ENCODE measurements around the gene LINC01488. TPM values are rescaled to one million over a fixed set of nuclear protein-coding genes. Genes with fewer than 3 reads are reported as not detected.

LINC01488 gene
- total RNA-seq, 2 experiments from 2014 or later, result not detected

GRCh38 chr11:69530278-69531070 lies 49.0 kb downstream of the LINC01488 start:
- no peak for DNase-seq
- Mint-ChIP-seq H3K36me3 (no peaks in the 10 kb centered on the region), H3K27ac (peak overlapping the region; percentile 28), H3K9me3 (no peaks in the 10 kb centered on the region), H3K4me1 (no peaks in the 10 kb centered on the region), H3K4me3 (no peak overlapping the region), H3K27me3 (peaks cover 21% of the 10 kb centered on the region)
- no peak for ATAC-seq (ENCODE audit: low read depth)
- POLR2A ChIA-PET, result no interaction called here

GRCh38 chr11:69531071-69531716 lies 49.7 kb downstream of the LINC01488 start:
- no peaks in the 10 kb centered on the region for H3K36me3 Mint-ChIP-seq
- H3K27ac Mint-ChIP-seq, result peak overlapping the region; percentile 28
- DNase-seq, result no peak
- peaks cover 21% of the 10 kb centered on the region for H3K27me3 Mint-ChIP-seq
- no peaks in the 10 kb centered on the region for H3K4me1 Mint-ChIP-seq
- ATAC-seq (ENCODE audit: low read depth), result no peak
- no peak overlapping the region for H3K4me3 Mint-ChIP-seq
- H3K9me3 Mint-ChIP-seq, result no peaks in the 10 kb centered on the region
- POLR2A ChIA-PET, result no interaction called here

- Mint-ChIP-seq H3K27ac (no peak overlapping the region), H3K27me3 (peaks cover 21% of the 10 kb centered on the region), H3K4me1 (no peaks in the 10 kb centered on the region), H3K4me3 (no peak overlapping the region), H3K36me3 (no peaks in the 10 kb centered on the region), H3K9me3 (no peaks in the 10 kb centered on the region)
- DNase-seq (no peak), ATAC-seq (ENCODE audit: low read depth) (no peak)
- POLR2A ChIA-PET, result no interaction called here
These were observed 50.2 kb downstream of the LINC01488 start for GRCh38 chr11:69531717-69532088.

- H3K9me3 Mint-ChIP-seq, result no peaks in the 10 kb centered on the region
- H3K4me1 Mint-ChIP-seq, result no peaks in the 10 kb centered on the region
- H3K27me3 Mint-ChIP-seq, result peaks cover 21% of the 10 kb centered on the region
- H3K36me3 Mint-ChIP-seq, result no peaks in the 10 kb centered on the region
- H3K27ac Mint-ChIP-seq, result no peak overlapping the region
- DNase-seq (no peak), ATAC-seq (ENCODE audit: low read depth) (no peak)
- POLR2A ChIA-PET, result no interaction called here
- H3K4me3 Mint-ChIP-seq, result no peak overlapping the region
These were observed 52.1 kb downstream of the LINC01488 start for GRCh38 chr11:69533296-69534165.

- no peak for DNase-seq
- no peak for ATAC-seq (ENCODE audit: low read depth)
- Mint-ChIP-seq H3K4me1 (peaks cover under 1% of the 10 kb centered on the region), H3K27ac (no peak overlapping the region), H3K9me3 (no peaks in the 10 kb centered on the region), H3K4me3 (no peak overlapping the region), H3K27me3 (peaks cover 21% of the 10 kb centered on the region), H3K36me3 (no peaks in the 10 kb centered on the region)
- POLR2A ChIA-PET, result no interaction called here
These were observed 52.7 kb downstream of the LINC01488 start for GRCh38 chr11:69534166-69534530.

- H3K36me3 Mint-ChIP-seq, result no peaks in the 10 kb centered on the region
- no peak for DNase-seq
- H3K4me3 Mint-ChIP-seq, result no peak overlapping the region
- H3K27ac Mint-ChIP-seq, result no peak overlapping the region
- no peak for ATAC-seq (ENCODE audit: low read depth)
- peaks cover 14% of the 10 kb centered on the region for H3K27me3 Mint-ChIP-seq
- H3K9me3 Mint-ChIP-seq, result no peaks in the 10 kb centered on the region
- peaks cover 6% of the 10 kb centered on the region for H3K4me1 Mint-ChIP-seq
- POLR2A ChIA-PET, result no interaction called here
These were observed 54.4 kb downstream of the LINC01488 start for GRCh38 chr11:69535908-69536307.

GRCh38 chr11:69536406-69536805 lies 54.9 kb downstream of the LINC01488 start:
- Mint-ChIP-seq H3K27ac (no peak overlapping the region), H3K27me3 (peaks cover 10% of the 10 kb centered on the region), H3K4me1 (peaks cover 6% of the 10 kb centered on the region), H3K4me3 (no peak overlapping the region), H3K9me3 (no peaks in the 10 kb centered on the region), H3K36me3 (no peaks in the 10 kb centered on the region)
- POLR2A ChIA-PET, result no interaction called here
- no peak for DNase-seq
- ATAC-seq (ENCODE audit: low read depth), result no peak

GRCh38 chr11:69537126-69537525 lies 55.7 kb downstream of the LINC01488 start:
- no peak overlapping the region for H3K27ac Mint-ChIP-seq
- peaks cover 6% of the 10 kb centered on the region for H3K4me1 Mint-ChIP-seq
- DNase-seq, result no peak
- H3K36me3 Mint-ChIP-seq, result no peaks in the 10 kb centered on the region
- no peaks in the 10 kb centered on the region for H3K9me3 Mint-ChIP-seq
- no peak overlapping the region for H3K4me3 Mint-ChIP-seq
- ATAC-seq (ENCODE audit: low read depth), result no peak
- POLR2A ChIA-PET, result no interaction called here
- peaks cover 4% of the 10 kb centered on the region for H3K27me3 Mint-ChIP-seq

- POLR2A ChIA-PET, result no interaction called here
- Mint-ChIP-seq H3K4me3 (no peak overlapping the region), H3K27me3 (peaks cover 2% of the 10 kb centered on the region), H3K27ac (no peak overlapping the region), H3K4me1 (peaks cover 6% of the 10 kb centered on the region), H3K9me3 (no peaks in the 10 kb centered on the region), H3K36me3 (no peaks in the 10 kb centered on the region)
- DNase-seq, result no peak
- ATAC-seq (ENCODE audit: low read depth), result no peak
These were observed 56.6 kb downstream of the LINC01488 start for GRCh38 chr11:69537855-69538640.

GRCh38 chr11:69538854-69539253 lies 57.4 kb downstream of the LINC01488 start:
- Mint-ChIP-seq H3K36me3 (no peaks in the 10 kb centered on the region), H3K4me1 (peaks cover 6% of the 10 kb centered on the region), H3K27ac (no peak overlapping the region), H3K27me3 (no peaks in the 10 kb centered on the region), H3K9me3 (no peaks in the 10 kb centered on the region), H3K4me3 (no peak overlapping the region)
- ATAC-seq (ENCODE audit: low read depth), result no peak
- DNase-seq, result no peak
- POLR2A ChIA-PET, result no interaction called here

GRCh38 chr11:69539416-69540117 lies 58.1 kb downstream of the LINC01488 start:
- no peaks in the 10 kb centered on the region for H3K27me3 Mint-ChIP-seq
- H3K4me1 Mint-ChIP-seq, result peaks cover 6% of the 10 kb centered on the region
- no peaks in the 10 kb centered on the region for H3K36me3 Mint-ChIP-seq
- H3K27ac Mint-ChIP-seq, result no peak overlapping the region
- no peak for DNase-seq
- no peaks in the 10 kb centered on the region for H3K9me3 Mint-ChIP-seq
- H3K4me3 Mint-ChIP-seq, result no peak overlapping the region
- no peak for ATAC-seq (ENCODE audit: low read depth)
- POLR2A ChIA-PET, result no interaction called here

GRCh38 chr11:69540118-69541000 lies 58.9 kb downstream of the LINC01488 start:
- DNase-seq (no peak), ATAC-seq (ENCODE audit: low read depth) (no peak)
- Mint-ChIP-seq H3K9me3 (no peaks in the 10 kb centered on the region), H3K4me1 (peaks cover 6% of the 10 kb centered on the region), H3K36me3 (no peaks in the 10 kb centered on the region), H3K27me3 (no peaks in the 10 kb centered on the region), H3K27ac (no peak overlapping the region), H3K4me3 (no peak overlapping the region)
- POLR2A ChIA-PET, result no interaction called here

Measured in activated naive CD8-positive, alpha-beta T cell treated with anti-CD3 and anti-CD28 coated beads, Interleukin-2, amount 10 ng/mL, durations not matched to agents 7 days and 5 days (primary cell).